Erythroblast (primary cell): Measurements from ENCODE around the gene DPPA2.

ENCODE experiments used
- GATA1 ChIP-seq: IDR thresholded peaks from 2 replicates; pipeline ENCODE4 v1.6.1; 2011; ENCODE audit warnings: low read depth, mild to moderate bottlenecking, control low read depth, low read length, moderate library complexity
- POLR2A ChIP-seq: IDR thresholded peaks from 2 replicates; pipeline ENCODE4 v1.6.1; 2011; ENCODE audit warnings: mild to moderate bottlenecking, low read length

DNA sequence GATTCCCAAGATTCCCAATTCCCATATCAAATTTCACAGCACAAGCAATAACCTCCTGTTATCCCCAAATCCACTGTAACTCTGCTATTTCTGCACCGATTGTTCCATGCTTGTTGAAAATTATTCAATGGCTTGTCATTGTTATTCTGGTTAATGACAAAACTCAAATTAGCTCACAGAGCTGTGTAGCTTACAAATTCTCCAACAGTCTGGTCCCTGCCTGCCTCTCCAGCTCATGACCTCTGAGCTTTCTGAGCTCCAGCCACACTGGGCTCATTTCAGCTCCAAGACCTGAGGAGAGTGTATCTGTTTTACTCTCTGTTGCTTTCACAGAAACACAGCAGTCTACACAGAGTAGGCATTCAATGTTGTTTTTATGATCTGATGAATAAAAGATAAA is 3.3 kb downstream of the DPPA2 start:
- TF ChIP-seq POLR2A (no peak), GATA1 (no peak)
